Superior temporal gyrus (tissue), 1 donor: ENCODE data around the gene RELN.

Source experiments
- DNase-seq: peaks from one replicate; pipeline ENCODE4 v3.0.0-alpha.2; 2016; ENCODE audit errors: extremely low spot score

The RELN gene

DNA sequence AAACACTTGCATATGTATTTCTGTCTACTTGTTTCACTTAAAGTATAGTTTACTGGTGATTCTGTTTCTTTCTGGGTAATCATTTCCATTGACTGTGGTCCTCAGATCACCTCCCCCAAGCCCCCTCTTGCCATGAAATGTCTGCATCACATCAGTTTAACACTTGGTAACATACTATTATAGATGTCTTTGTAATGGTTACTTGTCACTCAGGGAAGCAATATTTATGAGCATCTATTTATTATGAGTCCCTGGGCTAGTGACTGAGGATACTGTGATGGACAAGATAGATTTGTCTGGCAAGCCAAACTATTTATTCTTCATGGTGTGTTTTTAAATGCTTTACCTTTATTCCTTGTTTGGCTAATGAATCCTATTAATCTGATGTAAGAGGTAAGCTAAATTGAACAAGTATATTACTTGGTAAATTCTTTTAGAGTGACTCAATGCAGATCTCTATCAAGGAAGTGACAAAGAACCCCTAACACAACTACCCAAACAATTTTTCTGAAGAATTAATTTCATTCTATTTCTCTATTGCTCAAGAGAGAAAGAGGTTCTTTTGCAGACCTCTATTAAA lies 270.9 kb downstream of the RELN start:
- DNase-seq: no peak

DNA sequence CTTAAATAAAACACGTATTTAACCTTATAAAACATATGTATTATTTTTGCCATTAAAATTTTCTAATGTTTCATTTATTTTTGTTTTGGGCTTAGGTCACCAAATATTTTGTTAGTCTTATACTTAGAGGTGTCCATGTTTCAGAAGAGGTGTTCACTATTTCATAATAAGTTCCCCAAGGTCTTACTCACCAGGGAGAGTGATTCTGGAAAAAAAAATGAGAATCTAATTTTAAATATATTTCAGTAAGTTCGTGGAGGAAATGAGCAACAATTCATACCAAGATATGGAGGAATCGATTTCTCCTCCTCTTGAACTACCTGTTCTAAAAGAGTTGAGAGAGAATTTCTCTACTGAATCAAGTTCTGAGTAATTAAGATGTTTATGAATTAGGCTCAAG lies 271.9 kb downstream of the RELN start:
- DNase-seq: no peak

DNA sequence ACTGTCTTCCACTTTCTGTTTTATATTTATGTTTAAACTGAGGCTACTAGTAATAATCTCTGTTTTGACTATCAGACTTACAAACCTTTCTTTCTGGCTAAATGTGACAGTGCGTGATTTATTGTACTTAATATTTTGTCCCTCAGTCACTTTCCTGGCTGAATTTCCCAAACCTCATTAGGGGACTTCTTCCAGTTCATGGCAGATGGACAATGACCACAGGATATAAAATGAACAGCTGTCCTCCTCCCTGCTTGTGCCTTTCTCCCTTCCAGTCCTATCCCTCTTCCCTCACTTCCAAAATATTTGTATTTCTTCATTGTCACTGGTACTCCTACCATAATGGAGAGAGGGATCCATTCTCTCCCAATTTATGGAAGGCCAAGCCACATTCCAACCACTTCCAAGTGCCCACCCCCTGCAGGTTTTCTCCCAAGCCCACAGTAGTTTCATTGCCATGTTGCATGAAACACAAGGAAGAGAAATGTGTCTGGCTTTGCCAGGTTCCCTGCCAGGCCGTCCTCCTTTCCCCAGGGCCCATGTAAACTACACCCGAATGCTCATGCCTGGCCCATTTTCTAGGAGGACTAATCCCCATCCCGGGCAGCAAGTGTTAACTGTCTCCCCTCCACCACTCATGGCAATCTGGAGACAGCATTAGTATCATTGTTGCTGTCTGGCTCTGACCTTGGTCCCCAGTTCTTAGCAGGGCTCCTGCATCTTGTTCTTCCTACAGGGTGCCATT lies 273.9 kb downstream of the RELN start:
- DNase-seq: no peak

DNA sequence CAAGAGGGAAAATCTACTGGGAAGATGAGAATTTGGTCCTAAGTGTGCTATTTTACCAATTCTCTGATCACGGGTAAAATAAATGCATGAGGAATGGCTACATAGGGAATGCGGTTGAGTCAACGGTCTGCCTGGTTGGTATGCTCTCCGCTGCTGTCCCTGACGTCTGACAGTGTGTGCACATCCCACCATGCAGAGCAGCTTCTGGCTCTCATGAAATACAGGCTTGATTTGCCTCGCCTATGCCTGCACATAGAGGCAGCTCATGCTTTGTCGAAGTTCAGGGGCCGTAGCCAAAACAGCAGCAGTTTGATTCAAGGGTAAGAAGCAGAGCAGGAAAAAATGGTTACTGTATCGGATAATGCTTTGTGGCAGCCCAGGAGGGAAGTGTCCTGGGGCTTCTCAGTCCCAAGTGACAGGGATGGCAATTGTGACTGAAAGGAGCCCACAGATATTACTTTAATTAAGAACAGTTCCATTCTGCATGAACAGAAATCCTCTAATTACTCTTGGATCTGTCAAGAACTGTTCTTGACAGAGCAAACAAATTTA lies 275.0 kb downstream of the RELN start:
- no peak for DNase-seq

DNA sequence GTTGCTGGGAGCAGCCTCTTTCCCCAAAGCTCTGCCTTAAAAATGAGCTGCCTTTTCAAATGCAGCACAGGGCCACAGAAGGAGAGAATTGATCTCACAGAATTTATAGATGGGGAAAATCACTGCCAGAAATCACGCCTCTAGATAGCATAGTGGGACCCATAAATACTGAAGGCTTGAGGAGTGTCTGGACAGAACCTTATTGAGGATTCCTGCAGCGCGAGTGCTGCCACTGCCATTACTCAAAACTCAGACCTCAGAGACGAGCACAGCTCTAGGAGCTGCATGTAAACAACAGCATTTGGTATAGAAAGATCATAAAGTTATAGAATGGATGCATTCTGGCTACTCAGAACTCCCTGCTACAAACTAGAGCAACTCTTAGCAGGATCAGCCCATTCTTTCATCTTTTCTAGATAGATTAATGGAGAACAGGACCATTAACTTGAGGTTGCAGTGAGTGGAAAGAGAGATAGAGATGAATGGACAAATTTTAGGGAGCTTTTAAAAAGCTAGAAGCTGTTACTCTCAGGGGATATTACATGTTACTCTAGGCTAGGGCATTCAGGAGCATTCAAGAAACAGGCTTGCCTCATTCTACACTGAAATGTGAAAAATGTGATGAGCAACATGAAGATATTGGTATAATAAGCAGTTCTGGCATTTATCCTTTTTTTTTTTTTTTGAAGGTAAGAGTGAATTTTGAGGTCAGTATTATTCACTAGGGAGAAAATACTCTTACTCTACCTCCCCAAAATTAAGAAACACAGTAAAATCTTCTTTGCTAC lies 276.3 kb downstream of the RELN start:
- DNase-seq: no peak

DNA sequence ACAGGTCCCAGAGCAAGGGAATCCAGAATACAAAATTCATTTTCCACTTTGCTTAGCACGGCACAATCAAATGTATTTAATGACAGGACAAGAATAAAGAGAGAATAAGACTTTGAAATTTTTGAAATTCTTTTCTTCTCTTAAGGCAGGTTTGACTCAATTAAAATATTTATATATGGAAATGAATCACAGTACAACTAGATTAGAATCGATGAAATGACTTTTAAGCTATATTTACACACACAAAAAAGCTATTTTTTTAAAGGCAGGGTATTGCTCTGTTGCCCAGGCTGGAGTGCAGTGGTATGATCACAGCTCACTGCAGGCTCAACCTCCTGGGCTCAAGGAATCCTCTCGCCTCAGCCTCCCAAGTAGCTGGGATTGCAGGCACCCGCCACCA lies 278.0 kb downstream of the RELN start:
- no peak for DNase-seq

DNA sequence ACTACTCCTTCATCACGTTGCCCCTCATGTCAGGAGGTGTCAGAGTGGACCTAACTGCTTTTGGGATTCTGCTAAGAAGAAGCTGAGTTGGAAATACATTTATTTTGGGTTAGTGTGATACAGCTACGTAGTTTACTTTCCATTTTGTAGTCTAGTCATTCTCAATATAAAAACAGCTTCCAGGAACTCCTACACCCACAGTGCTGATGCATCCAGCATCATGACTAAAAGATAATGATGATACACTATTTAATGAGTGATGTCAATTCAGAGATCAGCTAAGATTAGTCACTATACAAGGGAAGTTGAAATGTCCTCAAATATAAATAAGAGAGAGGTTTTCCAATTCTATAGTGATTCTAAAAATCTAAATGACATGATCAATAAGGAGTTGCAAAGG lies 279.2 kb downstream of the RELN start:
- DNase-seq: no peak

DNA sequence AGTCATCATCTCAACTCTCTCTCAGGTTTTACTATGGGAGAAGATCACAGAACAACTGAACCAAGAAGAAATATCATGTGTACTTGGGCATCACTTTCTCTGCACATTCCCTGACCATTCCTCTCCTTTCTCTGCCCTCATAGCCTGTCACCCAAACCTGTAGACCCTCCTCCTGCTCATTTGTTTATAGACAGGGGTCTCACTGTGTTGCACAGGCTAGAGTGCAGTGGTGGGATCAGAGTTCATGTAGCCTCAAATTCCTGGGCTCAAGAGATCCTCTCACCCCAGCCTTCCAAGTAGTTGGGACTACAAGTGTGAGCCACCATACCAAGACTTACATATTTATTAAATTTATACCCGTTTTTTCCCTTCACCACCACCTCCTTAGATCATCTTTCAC lies 282.7 kb downstream of the RELN start:
- DNase-seq: no peak

DNA sequence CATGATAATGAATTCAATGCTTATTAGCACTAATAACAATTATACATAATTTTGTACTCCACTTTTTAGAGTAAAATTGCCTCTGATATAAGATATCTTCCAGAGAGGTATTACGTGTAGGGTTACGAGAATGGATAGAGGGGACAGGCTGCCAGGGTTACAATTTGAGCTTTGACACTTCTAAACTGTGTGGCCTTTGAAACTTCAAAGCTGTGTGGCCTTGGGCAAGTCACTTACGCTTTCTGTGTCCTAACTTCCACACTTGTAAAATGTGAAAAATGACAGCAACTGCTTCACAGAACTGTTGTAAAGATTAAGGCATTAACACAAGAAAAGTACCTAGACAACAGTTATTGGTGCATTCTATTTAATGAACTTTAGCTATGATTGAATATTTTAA lies 283.9 kb downstream of the RELN start:
- no peak for DNase-seq

DNA sequence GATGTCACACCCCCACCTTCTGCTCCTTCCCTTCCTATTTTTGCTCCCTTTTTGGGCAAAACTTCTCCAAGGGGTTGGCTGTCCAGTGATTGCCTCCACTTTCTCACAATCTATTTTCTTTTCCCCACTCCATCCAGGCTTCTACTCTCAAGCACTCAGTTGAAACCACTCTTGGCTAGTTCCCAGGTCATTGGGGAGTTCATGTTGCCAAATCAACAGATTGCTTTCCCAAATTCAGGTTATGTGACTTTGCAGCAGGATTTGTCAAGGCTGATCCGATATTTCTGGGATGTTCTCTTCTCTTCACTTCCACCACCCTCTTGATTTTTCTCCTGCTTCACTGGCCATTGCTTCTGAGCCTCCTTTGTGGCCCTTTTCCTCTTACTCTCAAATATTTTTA lies 284.8 kb downstream of the RELN start:
- DNase-seq: no peak

DNA sequence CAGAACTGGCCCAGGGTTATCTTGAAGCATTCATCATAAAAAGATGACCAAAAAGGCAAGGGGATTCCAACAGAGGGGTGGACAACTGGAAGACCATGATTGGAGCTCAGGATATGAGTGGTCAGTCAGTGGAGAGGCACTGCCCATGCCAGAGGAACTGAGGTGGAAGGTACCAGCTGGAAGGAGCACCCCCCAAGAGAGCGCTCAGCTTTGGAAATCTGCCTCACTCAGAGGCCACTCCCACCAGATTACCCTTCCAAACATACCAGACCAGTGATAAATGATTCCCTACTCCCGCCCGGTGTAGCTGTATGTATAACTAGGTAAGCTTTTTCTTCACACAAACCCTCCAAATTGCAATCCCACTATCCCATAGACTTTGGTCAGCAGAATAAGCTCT lies 286.5 kb downstream of the RELN start:
- no peak for DNase-seq

DNA sequence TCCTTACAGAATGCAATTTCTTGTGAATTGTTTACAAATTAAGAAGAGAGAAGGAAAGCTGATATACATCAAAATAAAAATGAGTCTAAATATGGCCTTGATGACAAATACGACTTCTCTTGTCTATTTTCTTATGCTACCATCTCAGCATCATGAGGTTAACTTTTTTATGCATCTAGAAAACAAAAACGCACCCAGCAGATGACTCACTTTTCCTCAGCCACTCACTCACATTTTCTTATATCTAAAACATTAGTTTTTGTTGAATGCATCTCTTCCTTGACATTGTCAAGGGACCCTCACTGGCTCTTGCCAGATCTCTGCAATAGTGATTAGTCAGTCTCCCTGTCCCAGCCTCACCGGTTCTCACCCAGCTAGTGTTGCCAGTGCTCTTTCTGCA lies 287.0 kb downstream of the RELN start:
- no peak for DNase-seq

DNA sequence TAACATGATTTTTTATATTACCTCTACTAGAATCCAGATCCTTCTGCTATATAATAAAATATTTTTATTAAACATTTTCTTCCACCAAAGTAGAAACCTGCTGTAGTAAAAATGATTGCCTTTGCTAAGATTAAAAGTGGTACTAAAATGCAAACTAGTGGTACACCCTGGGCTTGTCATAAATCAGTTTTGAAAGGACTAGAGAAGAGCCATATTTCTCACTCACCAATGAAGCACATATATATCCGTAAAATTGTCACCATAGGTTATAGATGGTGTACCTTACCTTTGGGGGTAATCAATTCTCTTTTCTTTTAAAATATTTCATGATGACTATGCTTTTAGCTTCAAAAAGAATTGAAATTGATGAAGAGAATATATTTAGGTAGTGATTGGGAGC lies 290.4 kb downstream of the RELN start:
- no peak for DNase-seq

DNA sequence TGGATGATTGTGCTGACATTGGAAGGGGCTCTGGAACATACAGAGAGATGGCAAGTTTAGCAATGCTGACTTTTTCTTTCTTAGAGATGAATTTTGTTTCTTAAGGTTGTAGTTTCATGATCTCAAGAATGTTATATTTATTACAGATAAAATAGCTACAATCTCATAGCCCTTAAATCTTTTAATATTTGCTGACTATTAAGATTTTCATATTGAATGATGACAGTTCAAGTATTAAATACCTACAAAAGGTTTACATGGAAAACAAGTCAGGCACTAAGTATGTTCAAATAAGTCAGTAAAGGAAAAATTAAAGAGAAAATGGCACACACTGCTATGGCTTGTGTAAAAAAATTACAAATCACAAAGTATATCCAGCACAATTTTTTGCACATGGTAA lies 291.4 kb downstream of the RELN start:
- no peak for DNase-seq

DNA sequence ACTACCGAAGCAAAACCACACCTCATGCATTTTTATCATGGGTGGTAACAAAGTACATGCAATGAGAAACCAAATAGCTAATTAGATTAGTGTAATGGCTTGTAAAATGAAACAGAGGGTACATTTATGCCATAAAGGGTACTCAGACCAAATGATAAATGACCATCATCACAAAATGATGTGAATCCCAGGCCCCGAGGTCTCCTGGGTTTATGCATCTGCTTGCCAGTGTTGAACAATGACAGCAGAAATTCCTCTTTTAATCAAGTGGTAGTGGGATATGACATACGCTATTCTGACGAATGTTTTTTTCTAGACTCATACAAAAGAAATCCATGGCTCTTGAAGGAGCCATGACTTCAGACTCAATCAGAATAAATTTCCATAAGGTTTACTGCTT lies 293.9 kb downstream of the RELN start:
- no peak for DNase-seq

DNA sequence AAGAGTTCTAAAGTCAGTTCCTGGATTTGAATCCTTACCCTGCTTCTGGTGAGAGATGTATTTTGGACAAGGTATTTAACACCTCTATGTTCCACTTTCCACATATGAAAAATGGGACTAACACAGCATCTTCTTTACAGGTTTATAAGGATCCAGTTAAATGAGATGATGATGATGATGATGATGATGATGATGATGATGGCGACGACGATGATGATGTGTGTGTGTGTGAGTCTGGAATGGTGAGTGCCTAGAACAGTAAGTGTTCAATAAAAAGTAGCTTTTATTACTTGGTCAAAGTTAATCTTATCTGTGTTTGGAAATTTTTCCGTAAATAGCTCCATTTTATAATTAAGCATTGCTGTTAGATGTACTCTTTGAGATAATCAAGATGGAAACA lies 295.2 kb downstream of the RELN start:
- DNase-seq: no peak

DNA sequence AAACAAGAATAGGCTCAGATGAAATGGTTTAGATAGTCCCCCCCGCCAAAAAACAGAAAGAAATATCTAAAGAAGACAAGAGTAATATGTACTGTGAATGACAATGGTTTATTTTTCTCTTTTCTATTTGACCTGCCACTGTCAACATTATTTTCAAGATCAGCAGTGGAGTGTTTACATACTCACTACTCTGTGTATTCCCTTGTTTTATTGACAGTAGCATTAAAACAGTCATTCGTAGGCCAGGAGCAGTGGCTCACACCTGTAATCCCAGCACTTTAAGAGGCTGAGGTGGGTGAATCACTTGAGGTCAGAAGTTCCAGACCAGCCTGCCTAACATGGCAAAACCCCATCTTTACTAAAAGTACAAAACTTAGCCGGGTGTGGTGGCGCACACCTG lies 298.2 kb downstream of the RELN start:
- no peak for DNase-seq

DNA sequence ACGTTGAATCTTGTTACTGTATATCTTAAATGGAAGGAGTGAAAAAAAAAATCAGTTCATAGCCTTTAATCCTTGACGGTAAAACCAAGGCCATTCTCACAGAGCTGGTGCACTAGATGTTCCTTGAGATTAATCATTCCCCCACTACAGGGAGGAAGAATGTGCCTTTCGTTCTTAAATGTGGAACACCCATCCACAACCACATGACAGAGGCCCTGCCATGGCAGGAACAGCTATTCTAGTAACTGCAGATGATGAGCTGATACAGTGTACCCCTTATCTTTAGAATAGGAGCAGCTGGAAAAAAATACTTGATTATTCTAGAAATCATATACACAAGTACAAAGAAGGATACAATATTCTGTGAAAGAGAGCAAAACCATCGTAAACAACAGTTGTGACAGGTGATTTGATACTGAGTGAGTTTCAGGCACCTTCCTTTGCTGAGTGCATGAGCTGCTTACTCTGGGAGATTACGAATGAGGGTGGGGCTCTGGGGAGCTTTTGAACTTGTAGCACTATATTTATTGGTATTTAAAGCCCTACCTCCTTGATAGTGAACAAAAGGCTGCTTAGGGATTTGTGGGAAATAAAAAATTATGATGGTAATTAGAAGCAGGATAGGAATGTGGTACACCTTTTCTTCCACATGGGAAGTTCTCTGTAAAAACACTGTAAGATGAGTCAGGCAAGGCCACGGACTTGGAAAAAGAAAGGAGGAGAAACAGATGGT lies 299.1 kb downstream of the RELN start:
- DNase-seq: no peak

DNA sequence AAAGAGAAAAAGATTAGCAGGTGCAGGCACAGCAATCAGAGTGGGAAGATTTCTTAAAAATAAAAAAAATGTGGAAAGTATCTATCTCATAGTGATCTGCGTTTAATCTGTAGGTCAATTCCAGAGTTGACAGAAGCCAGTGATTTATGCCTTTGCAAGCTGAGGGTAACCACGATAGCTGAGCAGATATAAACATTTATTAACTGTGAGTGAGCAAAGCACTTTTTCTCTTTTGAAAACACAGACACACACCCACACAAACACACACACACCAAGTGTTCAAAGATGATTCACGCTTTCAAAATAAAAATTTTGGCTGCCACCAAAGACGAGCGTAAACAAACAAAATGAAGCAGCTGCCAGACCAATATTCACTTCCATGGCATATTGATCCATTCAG lies 300.2 kb downstream of the RELN start:
- DNase-seq: no peak

DNA sequence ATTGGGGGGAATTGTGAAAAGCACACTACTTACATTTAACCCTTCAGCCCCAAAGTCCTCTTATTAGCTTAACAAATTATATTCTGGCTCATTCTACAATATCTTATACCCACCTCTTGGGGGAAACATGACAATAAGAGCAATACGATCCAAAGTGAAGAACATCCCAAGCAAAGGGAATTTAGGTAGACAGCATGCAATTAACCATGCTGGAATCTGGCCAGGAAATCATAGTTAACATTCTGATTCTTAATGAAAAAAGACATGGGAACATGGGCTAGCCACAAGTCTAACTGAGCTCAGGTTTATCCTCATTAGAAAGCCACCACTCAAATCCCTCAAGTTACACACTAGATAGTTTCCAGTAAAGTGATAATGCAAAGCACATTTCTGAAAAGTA lies 301.5 kb downstream of the RELN start:
- no peak for DNase-seq

DNA sequence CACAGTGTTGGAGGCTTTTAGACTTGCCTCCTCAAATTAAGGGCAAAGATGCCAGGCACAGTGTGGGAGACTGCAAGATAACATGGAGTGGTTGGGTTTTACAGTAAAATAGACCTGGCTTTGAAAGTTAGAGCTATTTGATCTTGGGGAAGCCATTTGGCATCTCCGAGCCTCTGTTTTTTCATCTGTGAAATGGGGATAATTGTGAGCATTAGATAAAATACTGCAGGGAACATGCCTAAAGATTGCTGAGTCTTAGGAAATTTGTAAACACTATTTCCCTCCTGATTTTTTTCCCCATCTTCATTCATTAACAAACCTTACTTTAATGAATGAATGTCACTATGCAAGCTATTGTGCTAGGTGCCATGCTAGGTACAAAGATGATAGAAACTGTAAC lies 302.2 kb downstream of the RELN start:
- no peak for DNase-seq

DNA sequence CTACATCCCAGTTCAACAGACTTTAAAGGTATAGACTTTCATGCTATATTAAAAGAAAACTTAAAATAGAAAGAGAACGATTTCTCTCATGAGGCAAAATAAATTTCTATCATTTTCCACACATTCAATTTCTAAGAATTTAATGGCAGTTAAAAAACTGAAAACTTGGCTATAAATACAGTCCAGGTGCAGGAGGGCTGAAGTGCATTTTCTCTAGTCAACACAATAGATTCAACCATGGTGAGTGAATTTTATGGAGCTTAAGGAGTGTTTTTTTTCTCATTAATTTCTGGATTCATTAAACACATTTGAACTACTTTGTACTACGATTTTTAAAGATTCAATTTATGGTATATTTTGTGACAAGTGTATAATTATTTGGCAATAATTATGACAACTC lies 302.7 kb downstream of the RELN start:
- no peak for DNase-seq
